ENCODE measurements around the gene ETFB. TPM values are rescaled to one million over a fixed set of nuclear protein-coding genes. Genes with fewer than 3 reads are reported as not detected.
"Not testable (repeated sequence)": the region's sequence is repeated elsewhere in the genome, so short reads cannot be mapped to it uniquely, and the experiment has no call there.

ETFB gene
- total RNA-seq, 1 donor from 2014 or later, result 58.8 TPM

GRCh38 chr19:51399231-51399630, 33.0 kb upstream of the ETFB start:
- no peak for DNase-seq (ENCODE audit: extremely low spot score, unreplicated experiment)

GRCh38 chr19:51398096-51398704, 32.0 kb upstream of the ETFB start:
- H3K27me3 Mint-ChIP-seq (ENCODE audit: unreplicated experiment), result no peaks in the 10 kb centered on the region
- H3K27ac Mint-ChIP-seq (ENCODE audit: unreplicated experiment), result no peak overlapping the region
- TF ChIP-seq, protein P1, sequence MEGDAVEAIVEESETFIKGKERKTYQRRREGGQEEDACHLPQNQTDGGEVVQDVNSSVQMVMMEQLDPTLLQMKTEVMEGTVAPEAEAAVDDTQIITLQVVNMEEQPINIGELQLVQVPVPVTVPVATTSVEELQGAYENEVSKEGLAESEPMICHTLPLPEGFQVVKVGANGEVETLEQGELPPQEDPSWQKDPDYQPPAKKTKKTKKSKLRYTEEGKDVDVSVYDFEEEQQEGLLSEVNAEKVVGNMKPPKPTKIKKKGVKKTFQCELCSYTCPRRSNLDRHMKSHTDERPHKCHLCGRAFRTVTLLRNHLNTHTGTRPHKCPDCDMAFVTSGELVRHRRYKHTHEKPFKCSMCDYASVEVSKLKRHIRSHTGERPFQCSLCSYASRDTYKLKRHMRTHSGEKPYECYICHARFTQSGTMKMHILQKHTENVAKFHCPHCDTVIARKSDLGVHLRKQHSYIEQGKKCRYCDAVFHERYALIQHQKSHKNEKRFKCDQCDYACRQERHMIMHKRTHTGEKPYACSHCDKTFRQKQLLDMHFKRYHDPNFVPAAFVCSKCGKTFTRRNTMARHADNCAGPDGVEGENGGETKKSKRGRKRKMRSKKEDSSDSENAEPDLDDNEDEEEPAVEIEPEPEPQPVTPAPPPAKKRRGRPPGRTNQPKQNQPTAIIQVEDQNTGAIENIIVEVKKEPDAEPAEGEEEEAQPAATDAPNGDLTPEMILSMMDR (IDR thresholded peaks at IDR 0.05), result peak; percentile 59
- peaks cover 11% of the 10 kb centered on the region for H3K9me3 Mint-ChIP-seq (ENCODE audit: unreplicated experiment)
- peaks cover 15% of the 10 kb centered on the region for H3K4me1 Mint-ChIP-seq (ENCODE audit: unreplicated experiment)
- no peak overlapping the region for H3K4me3 Mint-ChIP-seq (ENCODE audit: unreplicated experiment)
- DNase-seq (ENCODE audit: extremely low spot score, unreplicated experiment), result no peak
- H3K36me3 Mint-ChIP-seq (ENCODE audit: unreplicated experiment), result no peaks in the 10 kb centered on the region

More at GRCh38 chr19:51399231-51399630, 33.0 kb upstream of the ETFB start:
- Mint-ChIP-seq H3K9me3 (ENCODE audit: unreplicated experiment) (peaks cover 15% of the 10 kb centered on the region), H3K4me1 (ENCODE audit: unreplicated experiment) (peaks cover 7% of the 10 kb centered on the region), H3K4me3 (ENCODE audit: unreplicated experiment) (no peak overlapping the region), H3K27ac (ENCODE audit: unreplicated experiment) (no peak overlapping the region), H3K36me3 (ENCODE audit: unreplicated experiment) (no peaks in the 10 kb centered on the region), H3K27me3 (ENCODE audit: unreplicated experiment) (no peaks in the 10 kb centered on the region)
- TF ChIP-seq, protein P1 (IDR thresholded peaks at IDR 0.05), result no peak

DNA sequence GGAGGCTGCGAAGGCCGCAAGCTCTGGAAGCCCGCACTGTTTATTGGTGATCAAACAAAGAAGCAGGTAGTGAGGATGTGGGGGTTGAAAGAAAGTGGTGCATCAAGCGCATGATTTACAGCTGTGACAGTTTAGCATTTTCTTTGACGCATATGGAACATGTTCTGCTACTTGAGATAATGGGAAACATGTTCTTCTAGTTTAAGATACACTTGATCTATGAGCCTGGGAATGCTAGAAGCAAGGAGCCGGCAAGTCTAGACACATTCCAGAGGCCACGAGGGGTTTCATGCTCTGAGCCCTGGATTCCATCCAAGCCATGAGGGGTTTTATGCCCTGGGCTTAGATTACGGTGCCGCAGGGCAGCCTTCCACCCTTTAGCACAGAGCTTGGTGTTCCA, 31.3 kb upstream of the ETFB start:
- not testable (repeated sequence) for DNase-seq (ENCODE audit: extremely low spot score, unreplicated experiment); H3K4me3 Mint-ChIP-seq (ENCODE audit: unreplicated experiment); H3K27ac Mint-ChIP-seq (ENCODE audit: unreplicated experiment); H3K36me3 Mint-ChIP-seq (ENCODE audit: unreplicated experiment); H3K27me3 Mint-ChIP-seq (ENCODE audit: unreplicated experiment)
- peaks cover 11% of the 10 kb centered on the region for H3K9me3 Mint-ChIP-seq (ENCODE audit: unreplicated experiment)
- peaks cover 15% of the 10 kb centered on the region for H3K4me1 Mint-ChIP-seq (ENCODE audit: unreplicated experiment)

DNA sequence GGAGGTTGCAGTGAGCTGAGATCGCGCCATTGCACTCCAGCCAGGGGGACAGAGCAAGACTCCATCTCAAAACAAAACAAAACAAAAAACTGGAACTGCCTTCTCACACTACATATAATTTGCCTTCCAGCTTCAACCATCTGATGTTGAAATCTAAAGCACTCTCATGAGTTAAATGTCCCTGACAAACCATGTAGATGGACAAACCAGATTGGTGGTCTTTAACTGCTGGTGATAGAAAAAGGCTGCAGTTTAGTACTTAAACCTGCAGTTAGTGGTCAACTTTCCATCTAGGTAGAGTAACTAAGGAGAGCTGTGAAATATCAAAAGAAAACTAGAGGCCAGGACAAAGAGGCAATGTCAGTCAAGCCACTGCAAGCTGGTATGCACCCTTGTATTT, 30.0 kb upstream of the ETFB start:
- TF ChIP-seq, protein P1 (IDR thresholded peaks at IDR 0.05), result no peak
- DNase-seq (ENCODE audit: extremely low spot score, unreplicated experiment), result no peak
- H3K27me3 Mint-ChIP-seq (ENCODE audit: unreplicated experiment), result no peaks in the 10 kb centered on the region
- H3K27ac Mint-ChIP-seq (ENCODE audit: unreplicated experiment), result no peak overlapping the region
- peaks cover 15% of the 10 kb centered on the region for H3K4me1 Mint-ChIP-seq (ENCODE audit: unreplicated experiment)
- no peaks in the 10 kb centered on the region for H3K36me3 Mint-ChIP-seq (ENCODE audit: unreplicated experiment)
- no peak overlapping the region for H3K4me3 Mint-ChIP-seq (ENCODE audit: unreplicated experiment)
- peaks cover 3% of the 10 kb centered on the region for H3K9me3 Mint-ChIP-seq (ENCODE audit: unreplicated experiment)

DNA sequence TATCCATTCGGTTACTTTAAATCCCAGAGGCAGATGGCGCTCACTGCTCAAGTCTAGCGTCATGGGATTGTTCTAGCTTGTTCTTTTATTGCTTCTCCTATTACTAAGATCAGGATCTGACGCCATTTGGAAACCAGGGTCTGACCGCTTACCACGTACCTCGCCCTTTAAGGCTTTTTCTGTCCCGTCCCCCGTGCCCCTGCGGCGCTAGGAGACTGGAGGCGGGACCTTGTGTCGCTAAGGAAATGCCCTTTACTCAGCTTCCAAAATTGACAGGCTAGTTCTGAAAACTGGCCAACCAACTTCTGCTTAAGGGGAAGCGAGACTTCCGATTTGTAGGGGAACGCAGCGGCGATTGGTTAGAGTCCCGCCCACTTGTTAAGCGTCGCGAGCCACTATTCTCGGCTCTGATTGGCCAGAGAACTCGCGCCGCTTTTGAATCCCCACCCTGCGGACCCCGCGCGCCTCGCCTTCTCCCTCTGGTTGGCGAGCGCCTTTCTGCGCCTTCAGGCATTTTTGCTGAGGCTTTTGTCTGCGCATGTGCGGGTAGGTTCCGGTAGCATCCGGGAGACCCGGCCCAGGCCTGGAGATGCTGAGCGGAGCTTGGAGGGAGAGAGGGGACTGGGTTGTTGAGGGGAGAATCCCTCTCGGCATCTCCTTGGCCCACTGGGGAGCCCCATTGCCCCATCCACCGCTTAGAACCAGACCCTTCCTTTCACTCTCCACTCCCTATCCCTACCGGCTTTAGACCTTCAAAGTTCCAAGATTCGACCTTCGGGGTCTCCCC, 28.1 kb upstream of the ETFB start:
- Mint-ChIP-seq H3K4me3 (ENCODE audit: unreplicated experiment) (peak overlapping the region; percentile 74), H3K27ac (ENCODE audit: unreplicated experiment) (peak overlapping the region; percentile 89), H3K27me3 (ENCODE audit: unreplicated experiment) (no peaks in the 10 kb centered on the region)

More for the DNA sequence above, 28.1 kb upstream of the ETFB start:
- H3K36me3 Mint-ChIP-seq (ENCODE audit: unreplicated experiment), result no peaks in the 10 kb centered on the region
- TF ChIP-seq, protein P1 (IDR thresholded peaks at IDR 0.05), result peak; percentile 37
- peak; percentile 94 for DNase-seq (ENCODE audit: extremely low spot score, unreplicated experiment)
- H3K9me3 Mint-ChIP-seq (ENCODE audit: unreplicated experiment), result no peaks in the 10 kb centered on the region
- peaks cover 15% of the 10 kb centered on the region for H3K4me1 Mint-ChIP-seq (ENCODE audit: unreplicated experiment)

Measured in osteocyte (in vitro differentiated cells).